Transverse colon (tissue), 4 donors: Measurements from ENCODE around the gene PIGO. TPM values are rescaled to one million over a fixed set of nuclear protein-coding genes. Genes with fewer than 3 reads are reported as not detected.

Experiments used
- DNase-seq: peaks from one replicate; pipeline ENCODE4 v3.0.0-alpha.2; 2019
- H3K27ac ChIP-seq, 4 donors: fragments of 200-600 bp; sonication (generic); 2 replicates each; pipeline ENCODE4 v1.5.1; 2016 to 2018; ENCODE audit warnings: inconsistent platforms in 4 of 4
- H3K27me3 ChIP-seq: fragments of 200-600 bp; sonication (generic); 2 replicates; pipeline ENCODE4 v1.5.1; 2017; ENCODE audit warnings: inconsistent platforms
- H3K36me3 ChIP-seq, 4 donors: fragments of 200-600 bp; sonication (generic); 2 replicates each; pipeline ENCODE4 v1.5.1; 2017 to 2019; ENCODE audit warnings: inconsistent platforms in 4 of 4
- H3K4me1 ChIP-seq, 4 donors: fragments of 200-600 bp; sonication (generic); 2 replicates each; pipeline ENCODE4 v1.5.1; 2017 to 2020; ENCODE audit warnings: inconsistent platforms in 4 of 4
- H3K4me3 ChIP-seq, 4 donors: fragments of 200-600 bp; sonication (generic); 1 replicate in 1 of 4; 2 replicates in 3 of 4; pipeline versions ENCODE4 v1.5.1 to v1.6.1; 2017 to 2019; ENCODE audit warnings: inconsistent platforms in 4 of 4
- H3K9me3 ChIP-seq, 2 donors: fragments of 200-600 bp; sonication (generic); 2 replicates each; pipeline ENCODE4 v1.5.1; 2017 to 2019; ENCODE audit warnings: inconsistent platforms in 2 of 2
- EP300 ChIP-seq: sonication (generic); formaldehyde crosslinking; IDR thresholded peaks from one replicate; pipeline ENCODE4 v1.6.1; 2017; ENCODE audit warnings: antibody characterized with exemption, low read depth
- POLR2A ChIP-seq: fragments of 450-650 bp; IDR thresholded peaks from one replicate; pipeline ENCODE4 v1.6.1; 2016; ENCODE audit warnings: antibody characterized with exemption, mild to moderate bottlenecking, moderate library complexity
- POLR2AphosphoS5 ChIP-seq, 3 donors: sonication (generic); formaldehyde crosslinking; IDR thresholded peaks; one replicate each; pipeline ENCODE4 v1.6.1; 2016; ENCODE audit warnings: antibody characterized with exemption in 3 of 3
- WGBS, 2 donors: methylation state at CpG; one replicate each; pipeline ENCODE4 v1.1.5; 2018; ENCODE audit warnings: low coverage in 1 of 2; 5-methylcytosine and 5-hydroxymethylcytosine counted together
- in situ Hi-C, 4 donors: fragments of 200-750 bp; cut with MboI; loops; one replicate each; pipeline versions ENCODE4 v1.15.0 to v1.15.1; 2017; ENCODE audit warnings: low sequenced_read_pairs in 3 of 4, low pct_ligation_motif_present in 1 of 4, low pct_unique_long_range_greater_than_20kb in 1 of 4
- intact Hi-C: fragments of 100-400 bp; cut with DNase I; formaldehyde crosslinking; loops from one replicate; pipeline ENCODE4 v1.15.1; 2023; ENCODE audit warnings: low total_unique reads
- small RNA-seq, 4 donors: library from RNA; depleted of rRNA; stranded (forward); fragments of <200 nt; gene quantifications; one replicate each; pipeline ENCODE3, GENCODE V24; 2016
- total RNA-seq, 4 donors: library from RNA; depleted of rRNA; stranded (reverse); fragments of >200 nt; gene quantifications; one replicate each; pipeline ENCODE4 v1.1.0, GENCODE V29; 2016
- TF ChIP-seq, protein P1 (sequence below), 5 experiments: fragments of 200-600 bp in 3 of 5; fragments of 450-650 bp in 2 of 5; sonication (generic) in 3 of 5; IDR thresholded peaks; 1 replicate in 2 of 5; 2 replicates in 3 of 5; pipeline ENCODE4 v1.5.1; 2016 to 2017; ENCODE audit warnings: antibody characterized with exemption in 5 of 5, inconsistent platforms in 3 of 5, mild to moderate bottlenecking in 2 of 5, moderate library complexity in 1 of 5

Gene PIGO
- total RNA-seq, 4 donors from 2014 or later: 19.1 to 50.1 (median 24.8) TPM

DNA sequence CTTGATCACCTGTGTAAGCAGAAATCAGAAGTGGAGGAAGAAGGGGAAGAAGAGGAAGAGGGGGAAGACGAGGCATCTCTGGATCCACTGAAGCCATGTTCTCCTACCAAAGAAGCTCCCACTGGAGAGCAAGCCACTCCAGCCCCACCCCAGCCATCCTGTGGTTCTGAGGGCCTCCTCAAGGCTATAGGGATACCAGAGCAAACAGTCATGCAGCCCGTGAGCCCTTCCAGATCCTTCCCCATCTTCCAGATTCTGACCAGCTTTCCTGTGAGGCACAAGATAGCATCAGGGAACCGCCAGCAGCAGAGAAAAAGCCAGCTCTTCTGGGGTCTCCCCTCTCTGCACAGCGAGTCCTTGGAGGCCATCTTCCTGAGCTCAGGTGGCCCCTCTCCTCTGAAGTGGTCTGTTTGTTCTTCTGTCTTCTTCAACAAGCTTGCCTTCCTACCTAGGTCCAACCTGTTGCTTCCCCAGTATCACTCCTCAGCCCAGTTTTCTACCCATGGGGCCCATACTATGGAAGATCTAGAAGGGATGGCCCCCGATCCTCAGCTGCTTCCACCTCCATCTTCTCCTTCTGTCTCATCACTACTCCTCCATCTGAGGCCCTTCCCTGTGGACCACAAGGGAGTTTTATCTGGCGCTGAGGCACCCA is 53.4 kb downstream of the PIGO start:
- Histone ChIP-seq H3K27ac (no peak overlapping the region), H3K27me3 (no peaks in the 10 kb centered on the region), H3K9me3 (no peaks in the 10 kb centered on the region), H3K36me3 (no peaks in the 10 kb centered on the region), H3K4me3 (no peak overlapping the region), H3K4me1 (no peaks in the 10 kb centered on the region)
- in situ Hi-C loops: no loop called here
- TF ChIP-seq POLR2AphosphoS5 (IDR thresholded peaks at IDR 0.05): no peak
- TF ChIP-seq, protein P1, sequence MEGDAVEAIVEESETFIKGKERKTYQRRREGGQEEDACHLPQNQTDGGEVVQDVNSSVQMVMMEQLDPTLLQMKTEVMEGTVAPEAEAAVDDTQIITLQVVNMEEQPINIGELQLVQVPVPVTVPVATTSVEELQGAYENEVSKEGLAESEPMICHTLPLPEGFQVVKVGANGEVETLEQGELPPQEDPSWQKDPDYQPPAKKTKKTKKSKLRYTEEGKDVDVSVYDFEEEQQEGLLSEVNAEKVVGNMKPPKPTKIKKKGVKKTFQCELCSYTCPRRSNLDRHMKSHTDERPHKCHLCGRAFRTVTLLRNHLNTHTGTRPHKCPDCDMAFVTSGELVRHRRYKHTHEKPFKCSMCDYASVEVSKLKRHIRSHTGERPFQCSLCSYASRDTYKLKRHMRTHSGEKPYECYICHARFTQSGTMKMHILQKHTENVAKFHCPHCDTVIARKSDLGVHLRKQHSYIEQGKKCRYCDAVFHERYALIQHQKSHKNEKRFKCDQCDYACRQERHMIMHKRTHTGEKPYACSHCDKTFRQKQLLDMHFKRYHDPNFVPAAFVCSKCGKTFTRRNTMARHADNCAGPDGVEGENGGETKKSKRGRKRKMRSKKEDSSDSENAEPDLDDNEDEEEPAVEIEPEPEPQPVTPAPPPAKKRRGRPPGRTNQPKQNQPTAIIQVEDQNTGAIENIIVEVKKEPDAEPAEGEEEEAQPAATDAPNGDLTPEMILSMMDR (IDR thresholded peaks at IDR 0.05): no peak
- no peak for TF ChIP-seq POLR2A
- TF ChIP-seq EP300: no peak
- DNase-seq: no peak
- intact Hi-C loops: no loop called here
- WGBS, 2 donors: 90 to 100% methylated on average over 2 to 6 of the region's 6 CpGs

DNA sequence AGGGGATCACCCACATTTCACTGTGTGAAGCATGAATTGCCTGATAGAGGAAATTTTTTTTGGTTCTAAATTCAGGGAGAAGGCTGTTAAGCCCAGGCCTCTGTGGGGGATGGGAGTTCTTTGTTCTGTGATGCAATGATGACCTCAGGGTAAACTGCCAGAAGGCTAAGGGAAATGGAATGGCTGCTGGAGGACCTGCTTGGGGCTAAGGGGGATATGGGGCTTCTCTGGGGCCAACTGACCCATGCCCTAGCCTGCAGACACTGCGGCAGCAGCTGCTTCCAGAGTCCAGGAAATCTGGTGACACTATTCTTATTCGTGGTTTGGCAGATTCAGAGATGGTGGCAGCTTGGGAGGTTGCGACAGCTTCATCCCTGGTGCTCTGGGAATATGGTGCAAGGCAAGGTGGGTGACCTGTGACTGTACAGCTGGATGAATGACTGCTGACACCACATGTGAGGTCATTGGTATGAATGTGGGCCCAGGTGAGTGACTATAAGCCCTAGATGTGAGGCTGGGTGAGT is 54.2 kb downstream of the PIGO start:
- no peak for DNase-seq
- Histone ChIP-seq H3K4me3 (no peak overlapping the region), H3K36me3 (no peaks in the 10 kb centered on the region), H3K4me1 (no peaks in the 10 kb centered on the region), H3K27me3 (no peaks in the 10 kb centered on the region), H3K9me3 (no peaks in the 10 kb centered on the region), H3K27ac (no peak overlapping the region)
- in situ Hi-C loops: no loop called here
- WGBS, 2 donors: 86 to 94% methylated on average over 3 of the region's 3 CpGs
- intact Hi-C loops: no loop called here
- TF ChIP-seq POLR2AphosphoS5 (IDR thresholded peaks at IDR 0.05) (no peak), POLR2A (no peak), EP300 (no peak)
- TF ChIP-seq, protein P1 (IDR thresholded peaks at IDR 0.05): no peak

Small RNA genes within 50 kb of the gene (small RNA-seq; reads per million reads assigned to genes)
- 0 reads per million in 4 donors for gene RN7SL338P

Other genes starting within 250 kb of the PIGO start
- gene PHF24, start 138.3 kb downstream of the PIGO start, total RNA-seq: under 1 TPM in 2 of 4 donors, not detected in 2; 0.16 to 0.27 TPM
- 10 to 100 TPM in 2 of 4 donors, 1 to 10 TPM in 2; 4.1 to 22.5 (median 10.2) TPM for gene DNAJB5, start 106.8 kb downstream of the PIGO start, total RNA-seq
- gene VCP, start 24.0 kb downstream of the PIGO start, total RNA-seq: 100 to 1,000 TPM in 3 of 4 donors, 10 to 100 TPM in 1; 45.3 to 196 (median 124) TPM
- gene FANCG, start 16.6 kb downstream of the PIGO start, total RNA-seq: 10 to 100 TPM in 3 of 4 donors, 1 to 10 TPM in 1; 6.6 to 90.0 (median 51.6) TPM
- 10 to 100 TPM; 36.7 to 99.1 (median 70.9) TPM for gene STOML2, start 6.5 kb upstream of the PIGO start, total RNA-seq
- 10 to 100 TPM; 23.9 to 30.0 (median 27.3) TPM for gene ATOSB, start 19.3 kb upstream of the PIGO start, total RNA-seq
- gene UNC13B, start 65.4 kb upstream of the PIGO start, total RNA-seq: 10 to 100 TPM; 52.1 to 67.0 (median 58.9) TPM